Stimulated activated CD4-positive, alpha-beta T cell treated with anti-CD3 and anti-CD28 coated beads, TNF-alpha, amount 100 ng/mL, for 24 hours (primary cell): ENCODE data around the gene OOEP.

Source experiments
- DNase-seq, 3 experiments: peaks; one replicate each; pipeline ENCODE4 v3.0.0-alpha.2; 2020; ENCODE audit warnings: low read depth in 3 of 3

Gene OOEP

DNA sequence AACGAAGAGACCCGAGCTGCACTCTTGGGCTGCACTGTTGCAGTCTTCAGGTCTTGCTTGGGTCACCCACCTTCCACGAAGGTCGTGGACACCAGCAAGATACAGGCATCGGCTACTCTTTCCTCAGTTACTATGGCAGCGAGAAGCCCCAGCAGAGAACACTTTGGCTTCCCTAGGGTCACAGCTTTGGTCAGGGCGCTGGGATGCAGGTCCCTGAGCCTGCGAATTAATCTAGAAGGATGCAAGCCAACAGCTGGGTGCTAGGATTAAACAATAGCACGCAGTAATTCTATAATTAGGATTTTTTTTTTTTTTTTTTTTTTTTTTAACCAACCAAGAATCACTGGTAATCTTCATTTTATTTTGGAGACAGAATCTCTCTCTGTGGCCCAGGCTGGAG, 5.1 kb downstream of the OOEP start:
- DNase-seq, result no peak

DNA sequence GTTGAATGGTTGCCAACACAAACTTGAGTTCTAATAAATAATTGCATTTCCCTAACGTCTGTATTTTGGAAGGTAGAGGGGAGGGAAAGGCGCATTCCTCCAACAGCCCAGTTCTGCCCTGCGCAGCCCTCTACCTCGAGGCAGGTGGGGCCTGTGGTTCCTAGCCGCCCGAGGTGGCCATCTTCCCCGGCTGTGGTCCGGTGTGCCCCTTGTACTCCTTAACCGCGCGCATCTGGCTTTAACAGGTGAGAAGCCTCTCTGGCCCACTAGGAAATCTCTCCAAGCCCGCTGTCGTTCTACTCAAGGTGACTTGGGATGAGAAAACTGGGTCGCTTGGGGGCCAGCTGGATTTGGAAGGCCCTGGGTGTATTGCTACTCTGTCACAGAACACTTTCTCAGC, 5.6 kb downstream of the OOEP start:
- DNase-seq, result no peak

DNA sequence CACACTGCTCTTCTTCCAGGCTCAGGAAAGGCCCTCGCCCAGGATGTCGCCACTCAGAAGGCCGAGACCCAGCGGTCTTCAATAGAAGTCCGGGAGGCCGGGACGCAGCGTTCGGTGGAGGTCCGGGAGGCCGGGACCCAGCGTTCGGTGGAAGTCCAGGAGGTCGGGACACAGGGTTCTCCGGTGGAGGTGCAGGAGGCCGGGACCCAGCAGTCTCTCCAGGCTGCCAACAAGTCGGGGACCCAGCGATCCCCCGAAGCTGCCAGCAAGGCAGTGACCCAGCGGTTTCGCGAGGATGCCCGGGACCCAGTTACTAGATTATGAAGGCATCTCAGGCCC, 6.2 kb downstream of the OOEP start:
- DNase-seq, result no peak

DNA sequence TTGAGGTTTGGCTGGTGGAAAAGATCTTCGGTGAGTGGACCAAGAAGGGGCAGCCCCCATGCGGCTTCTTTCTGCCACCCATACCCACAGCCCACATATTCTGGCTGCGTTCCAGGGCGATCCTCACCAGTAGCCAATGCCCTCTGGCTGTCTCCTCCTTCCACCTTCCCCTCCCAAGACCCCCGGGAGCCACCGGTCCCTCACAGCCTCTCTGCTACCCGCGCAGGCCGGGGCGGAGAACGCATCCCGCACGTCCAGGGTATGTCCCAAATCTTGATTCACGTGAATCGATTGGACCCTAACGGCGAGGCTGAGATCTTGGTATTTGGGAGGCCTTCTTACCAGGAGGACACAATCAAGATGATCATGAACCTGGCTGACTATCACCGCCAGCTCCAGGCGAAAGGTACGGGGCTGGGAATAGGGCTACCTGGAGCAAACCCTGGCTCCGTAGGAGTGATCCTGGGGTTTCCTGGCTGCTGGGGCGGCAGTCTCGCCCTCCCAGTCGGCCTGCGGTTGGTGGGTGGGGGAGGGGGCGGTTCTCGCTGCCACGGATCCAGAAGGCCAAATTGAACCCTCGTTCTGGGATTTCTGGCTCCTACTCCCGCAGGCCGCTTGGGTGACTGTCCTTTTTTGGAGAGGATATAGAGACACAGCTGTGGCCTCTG, 6.7 kb downstream of the OOEP start:
- DNase-seq, result no peak

DNA sequence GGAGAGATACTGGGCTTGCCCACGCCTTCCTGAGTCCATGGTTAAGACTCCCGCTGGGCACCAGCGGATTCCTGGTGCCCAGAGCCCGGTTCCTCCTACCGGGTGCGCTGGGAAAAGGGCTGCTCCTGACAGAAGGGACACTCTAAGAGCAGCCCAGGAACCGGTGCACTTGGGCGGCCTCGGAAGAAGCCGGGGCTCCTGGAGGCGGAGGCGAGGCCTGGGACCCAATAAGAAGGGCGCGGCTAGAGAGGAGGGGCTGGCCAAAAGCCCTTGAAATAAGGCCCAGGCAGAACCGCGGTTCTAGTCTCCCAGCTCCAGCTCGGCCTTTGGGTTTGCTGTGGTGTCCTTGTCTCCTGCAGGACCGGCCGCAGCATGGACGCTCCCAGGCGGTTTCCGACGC, 7.3 kb downstream of the OOEP start, which contains the start of gene KHDC3L:
Gene KHDC3L, plus strand, starts transcription at position 301 of the 400 bp plus-strand sequence. Its CDS starts 72 bp downstream, at position 373.
- DNase-seq, result no peak

DNA sequence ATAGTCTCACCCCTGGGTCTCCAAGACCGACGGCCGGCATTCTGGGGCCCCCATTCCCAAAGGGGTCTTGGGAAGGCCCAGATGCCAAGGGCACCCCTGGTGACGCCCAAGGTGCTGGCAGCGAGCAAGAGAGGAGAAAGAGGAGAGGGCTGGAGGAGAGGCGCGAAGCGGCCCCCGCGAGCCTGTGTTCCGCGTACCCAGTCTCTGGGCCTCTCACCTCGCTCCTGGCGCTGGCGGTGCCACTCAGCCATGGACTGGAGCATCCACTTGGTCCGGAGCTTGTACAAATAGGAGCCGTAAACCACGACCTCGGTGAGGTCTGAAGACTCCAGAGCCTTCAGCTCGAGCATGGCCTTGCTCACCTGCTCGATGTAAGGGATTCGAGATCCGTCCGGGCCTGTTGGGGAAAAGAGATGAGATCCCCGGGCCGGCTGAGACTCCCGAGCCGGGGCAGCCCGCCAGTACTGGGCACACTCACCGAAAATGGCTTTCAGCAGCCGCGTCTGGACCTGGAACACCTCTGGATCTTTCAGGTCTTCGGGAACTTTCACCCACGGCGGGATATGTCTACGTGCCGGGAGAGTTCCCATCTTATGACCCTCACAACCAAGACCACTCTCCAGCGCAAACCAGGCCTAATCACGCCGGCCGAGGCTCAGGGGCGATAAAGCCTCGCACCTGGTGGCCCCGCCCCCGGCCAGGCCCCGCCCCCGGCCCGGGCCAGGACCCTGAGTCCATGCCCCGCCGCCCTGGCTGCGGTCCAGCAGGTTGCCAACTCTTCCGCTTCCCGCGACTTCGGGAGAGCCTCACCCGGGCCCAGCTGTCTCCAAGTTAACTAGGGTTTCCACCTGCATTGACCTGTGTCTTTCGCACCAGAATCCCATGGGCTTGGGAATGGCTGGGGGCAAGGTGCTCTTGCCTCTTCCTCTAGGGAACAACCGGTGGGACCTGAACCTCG, 15.8 kb downstream of the OOEP start, which contains the start of gene DPPA5:
Gene DPPA5, minus strand, starts transcription at position 641 of the 958 bp plus-strand sequence. Its CDS starts 51 bp downstream, at position 590.
- DNase-seq, result no peak

DNA sequence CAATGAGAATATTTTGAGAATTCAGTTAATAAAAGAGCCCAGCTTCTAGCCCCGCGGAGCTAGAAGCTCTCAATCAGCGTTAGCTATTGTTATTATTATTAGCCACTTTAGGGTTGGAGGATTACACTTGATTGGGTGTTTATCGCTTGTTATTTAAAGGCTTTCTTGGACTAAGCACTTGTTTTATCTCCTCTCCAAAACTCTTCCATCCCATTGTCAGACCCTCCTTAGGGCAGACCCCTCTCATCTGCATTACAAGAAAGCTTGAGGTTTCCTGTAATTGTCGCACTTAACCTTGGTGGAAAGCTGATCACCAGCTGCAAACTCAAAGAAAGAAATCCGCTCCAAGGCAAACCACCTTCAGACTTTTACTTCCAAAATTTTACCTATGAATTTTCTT, 20.4 kb downstream of the OOEP start:
- no peak for DNase-seq

DNA sequence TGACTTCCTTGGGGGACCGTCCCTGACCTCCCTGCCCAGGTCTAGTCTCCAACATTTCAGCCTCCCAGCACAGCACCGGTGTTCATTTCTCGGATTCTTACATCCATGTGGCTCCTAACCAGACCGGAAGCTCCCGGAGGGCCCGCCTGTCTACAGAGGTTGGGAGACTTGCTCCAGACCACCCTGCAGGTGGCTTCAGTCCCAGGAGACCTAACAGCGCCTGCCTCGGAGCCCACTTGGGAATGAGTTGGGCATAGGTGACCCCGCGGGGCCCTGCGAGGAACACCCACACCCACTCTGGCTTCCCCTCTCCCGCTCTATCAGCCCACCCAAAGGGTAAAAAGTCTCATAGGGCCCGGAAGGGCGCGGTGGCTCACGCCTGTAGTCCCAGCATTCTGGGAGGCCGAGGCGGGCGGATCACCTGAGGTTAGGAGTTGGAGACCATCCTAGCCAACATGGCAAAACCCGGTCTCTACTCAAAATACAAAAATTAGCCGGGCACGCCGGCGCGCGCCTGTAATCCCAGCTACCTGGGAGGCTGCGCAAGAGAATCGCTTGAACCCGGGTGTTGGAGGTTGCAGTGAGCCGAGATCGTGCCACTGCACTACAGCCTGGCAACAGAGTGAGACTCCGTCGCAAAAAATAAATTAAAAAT, 21.0 kb downstream of the OOEP start:
- no peak for DNase-seq

DNA sequence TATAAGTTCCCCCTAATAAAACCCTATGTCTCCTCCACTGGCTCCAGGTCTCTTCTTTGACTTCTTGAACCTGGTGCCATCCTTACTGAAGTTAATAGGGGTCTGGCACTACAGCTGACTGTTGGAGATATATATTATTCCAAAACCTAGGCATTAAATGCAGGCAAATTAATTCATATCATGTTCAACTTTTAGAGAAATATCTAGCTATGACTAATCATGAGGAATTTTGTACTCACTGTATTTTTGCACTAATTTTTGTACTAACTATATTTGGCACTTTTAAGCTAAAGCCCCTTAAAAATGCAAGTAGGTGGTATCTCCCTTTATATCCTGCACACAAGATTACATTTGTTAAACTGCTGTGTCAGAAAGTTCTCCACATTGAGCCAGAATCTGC, 26.5 kb downstream of the OOEP start:
- DNase-seq, result no peak

DNA sequence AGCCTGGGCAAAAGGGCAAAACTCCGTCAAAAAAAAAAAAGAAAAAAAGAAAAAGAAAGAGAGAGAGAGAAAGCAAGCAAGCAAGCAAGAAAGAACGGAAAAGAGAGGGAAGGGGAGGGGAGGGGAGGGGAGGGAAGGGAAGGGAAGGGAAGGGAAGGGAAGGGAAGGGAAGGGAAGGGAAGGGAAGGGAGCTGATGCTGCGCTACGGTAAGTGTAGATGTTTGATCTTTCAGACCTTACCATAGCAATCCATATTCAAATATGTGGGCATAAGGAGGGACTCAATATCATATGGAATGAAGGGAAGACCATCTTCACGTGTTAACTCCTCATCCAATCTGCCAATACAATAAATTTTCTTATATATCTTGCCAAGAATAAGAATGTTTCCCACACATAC, 27.5 kb downstream of the OOEP start:
- no peak for DNase-seq

DNA sequence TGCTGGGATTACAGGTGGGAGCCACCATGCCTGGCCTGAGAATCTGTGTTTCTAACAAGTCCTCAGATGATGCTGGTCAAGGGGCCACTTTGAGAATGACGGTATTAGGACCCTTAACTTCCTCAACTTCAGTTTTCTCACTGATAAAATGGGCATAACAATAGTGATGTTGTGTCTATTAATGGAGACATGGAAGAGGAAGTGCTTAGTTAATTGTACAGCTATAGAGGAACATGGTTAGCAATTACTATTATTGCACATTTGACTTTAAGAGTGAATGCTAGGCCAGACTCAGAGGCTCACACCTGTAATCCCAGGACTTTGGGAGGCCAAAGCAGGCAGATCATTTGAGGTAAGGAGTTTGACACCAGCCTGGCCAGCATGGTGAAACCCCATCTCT, 28.4 kb downstream of the OOEP start:
- no peak for DNase-seq

DNA sequence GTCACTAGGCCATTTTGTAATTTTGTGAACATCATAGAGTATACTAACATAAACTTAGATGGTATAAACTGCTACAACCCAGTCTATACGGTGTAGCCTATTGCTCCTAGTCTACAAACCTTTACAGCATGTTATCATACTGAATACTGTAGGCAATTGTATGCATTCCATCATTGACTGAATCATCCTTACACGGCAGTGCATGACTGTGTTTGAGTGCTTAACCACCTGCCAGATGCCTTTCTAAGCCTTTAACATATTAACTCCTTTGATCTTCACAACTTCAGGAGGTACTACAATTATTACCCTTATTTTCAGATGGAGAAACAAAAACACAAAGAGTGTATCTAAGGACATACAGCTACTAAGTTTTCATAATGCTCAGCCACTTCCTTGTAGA, 29.6 kb downstream of the OOEP start:
- no peak for DNase-seq

DNA sequence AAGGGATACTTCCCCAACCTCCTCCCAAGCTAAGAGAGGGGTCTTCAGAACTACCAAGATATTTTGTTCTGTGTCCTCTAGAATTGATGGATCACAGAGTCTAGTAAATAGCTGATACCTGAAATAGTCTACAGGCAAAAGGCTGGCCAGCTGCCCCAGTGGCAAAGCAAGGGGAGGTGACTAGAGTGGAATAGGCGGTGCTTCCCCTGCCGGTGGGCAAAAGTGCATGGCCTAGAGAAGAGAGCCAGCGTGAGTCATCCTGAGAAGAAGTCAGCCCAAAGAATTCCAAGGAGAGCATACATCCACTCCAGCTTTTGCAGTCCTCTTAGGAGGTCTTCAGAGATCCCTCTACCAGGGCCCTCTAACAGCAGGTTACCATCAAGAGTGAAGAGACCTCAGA, 30.4 kb downstream of the OOEP start:
- DNase-seq, result no peak

DNA sequence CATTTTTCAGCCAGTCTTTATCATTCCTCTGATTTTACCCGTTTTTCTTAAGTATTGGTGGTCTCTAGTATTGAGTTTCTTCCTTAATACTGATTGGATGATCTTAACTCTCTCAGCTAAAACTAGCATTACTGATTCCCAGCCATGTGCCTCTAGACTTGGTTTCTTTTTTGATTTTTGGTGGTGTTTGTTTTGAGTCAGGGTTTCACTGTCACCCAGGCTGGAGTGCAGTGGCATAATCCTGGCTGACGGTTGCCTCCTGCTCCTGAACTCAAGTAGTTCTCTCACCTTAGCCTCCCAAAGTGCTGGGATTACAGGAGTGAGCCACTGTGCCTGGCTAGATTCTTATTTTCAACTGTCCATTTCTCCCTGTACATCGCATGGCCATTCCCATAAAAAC, 40.5 kb downstream of the OOEP start:
- no peak for DNase-seq

DNA sequence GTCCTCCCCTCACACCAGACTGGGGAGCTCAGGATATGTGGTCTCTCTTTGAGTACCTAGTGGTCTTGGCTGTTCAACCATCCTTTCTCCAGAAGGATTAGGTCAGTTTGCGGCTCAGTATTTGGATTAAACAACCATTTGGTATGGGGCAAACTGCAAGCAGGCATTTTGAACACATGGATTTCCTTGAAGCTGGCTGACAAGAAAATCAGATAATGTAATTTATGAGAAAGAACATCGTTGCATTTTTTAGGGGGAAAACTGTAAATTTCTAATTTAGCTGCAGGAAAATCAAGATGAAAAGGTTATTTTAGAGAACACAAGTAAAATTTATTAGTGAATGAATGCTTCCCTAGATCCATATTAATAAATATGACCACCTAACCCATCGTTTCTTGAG, 40.9 kb downstream of the OOEP start:
- no peak for DNase-seq

DNA sequence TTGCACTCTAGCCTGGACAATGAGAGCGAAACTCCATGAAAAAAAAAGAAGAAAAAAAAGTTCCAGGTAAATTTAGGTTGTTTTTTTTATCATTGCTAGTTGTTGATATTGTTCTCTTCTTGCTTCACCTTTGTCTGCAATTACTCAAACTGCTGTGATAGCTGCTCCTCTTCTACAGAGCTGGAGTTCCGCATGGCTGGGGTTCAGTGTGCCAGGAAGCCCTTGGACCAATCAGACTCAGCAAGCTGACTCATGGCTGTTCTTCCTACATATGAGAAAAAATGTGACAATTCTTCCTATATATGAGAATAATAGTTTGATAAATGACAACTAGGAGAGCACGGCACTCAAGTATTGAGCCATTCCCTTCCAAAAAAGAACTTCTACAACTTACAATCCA, 44.0 kb downstream of the OOEP start:
- no peak for DNase-seq

DNA sequence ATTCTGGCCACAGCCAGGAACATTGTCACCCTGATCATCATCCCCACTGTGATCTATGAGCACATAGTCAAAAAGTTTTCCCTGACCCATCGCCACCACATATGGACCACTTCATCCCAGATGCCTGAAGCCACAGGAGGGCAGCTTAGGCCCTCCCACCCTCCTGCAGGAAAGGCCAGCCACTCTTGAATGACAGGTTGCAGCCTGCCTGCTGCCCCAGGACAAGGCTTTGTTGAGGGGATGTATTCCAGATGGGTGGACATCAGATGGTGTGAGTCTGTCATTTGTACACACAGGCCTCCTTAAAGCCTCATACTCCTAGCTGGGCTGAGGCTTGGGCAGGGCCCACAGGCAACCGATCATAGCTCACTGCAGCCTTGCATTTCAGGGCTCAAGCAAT, 46.4 kb downstream of the OOEP start:
- no peak for DNase-seq
